ENCODE results near the gene CTR9.

The CTR9 gene

GRCh38 chr11:10742460-10743208 is 8.4 kb upstream of the CTR9 start:
- peak; percentile 50 for DNase-seq (ENCODE audit: low spot score)

DNA sequence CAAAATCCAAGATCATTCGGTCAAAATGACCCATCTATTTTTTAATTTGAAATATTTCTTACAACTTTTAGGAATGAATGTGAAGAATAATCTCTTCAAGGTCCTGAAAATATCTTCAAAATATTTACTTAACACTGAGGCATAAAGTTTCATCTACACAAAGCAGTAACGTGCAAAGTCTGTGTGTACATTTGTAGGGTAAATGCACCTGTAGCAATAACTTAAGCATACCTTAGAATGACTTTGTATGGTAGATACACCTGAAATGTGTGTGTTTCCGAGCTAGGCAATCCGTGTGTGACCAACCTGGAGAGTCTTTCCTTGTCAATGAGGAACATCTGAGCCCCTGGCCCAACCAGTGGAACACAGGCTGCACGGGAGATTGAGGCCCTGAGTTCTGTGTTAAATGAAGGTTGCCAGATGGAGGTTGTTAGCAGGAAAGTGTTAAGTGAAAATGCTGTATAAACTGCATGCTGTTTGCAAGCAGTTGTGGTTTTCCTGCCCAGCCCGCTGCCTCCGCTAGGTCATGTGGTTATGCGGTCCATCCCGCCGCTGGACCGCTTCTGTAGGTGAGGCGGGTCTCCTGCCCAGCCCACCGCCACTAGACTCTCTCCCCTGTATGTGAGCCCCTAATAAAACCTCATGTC is 7.6 kb upstream of the CTR9 start:
- DNase-seq (ENCODE audit: low spot score) = peak; percentile 34

- no peak for DNase-seq (ENCODE audit: low spot score)
These were observed 6.8 kb upstream of the CTR9 start for GRCh38 chr11:10744206-10744605.

- no peak for DNase-seq (ENCODE audit: low spot score)
These were observed 4.2 kb upstream of the CTR9 start for GRCh38 chr11:10746871-10747270.

GRCh38 chr11:10747733-10748132 is 3.3 kb upstream of the CTR9 start:
- DNase-seq (ENCODE audit: low spot score) = no peak

DNA sequence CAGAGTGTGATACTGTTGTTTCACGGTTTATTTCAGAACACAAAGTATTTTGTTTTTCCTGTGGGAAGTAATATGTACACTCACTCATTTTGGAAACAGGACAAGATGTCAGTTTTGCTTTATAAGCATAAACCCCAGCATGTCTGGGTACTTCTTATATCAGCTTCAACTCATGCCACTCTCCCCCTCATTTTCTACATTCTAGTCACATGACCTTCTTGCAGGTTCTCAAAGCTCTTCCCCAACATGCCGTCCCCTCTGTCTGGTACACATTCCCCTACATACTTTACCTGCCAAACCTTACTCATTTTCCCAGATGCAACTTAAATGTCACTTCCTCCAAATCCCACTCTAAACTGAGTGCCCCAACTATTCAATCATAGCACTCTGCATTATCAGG is 1.6 kb upstream of the CTR9 start:
- no peak for DNase-seq (ENCODE audit: low spot score)

DNA sequence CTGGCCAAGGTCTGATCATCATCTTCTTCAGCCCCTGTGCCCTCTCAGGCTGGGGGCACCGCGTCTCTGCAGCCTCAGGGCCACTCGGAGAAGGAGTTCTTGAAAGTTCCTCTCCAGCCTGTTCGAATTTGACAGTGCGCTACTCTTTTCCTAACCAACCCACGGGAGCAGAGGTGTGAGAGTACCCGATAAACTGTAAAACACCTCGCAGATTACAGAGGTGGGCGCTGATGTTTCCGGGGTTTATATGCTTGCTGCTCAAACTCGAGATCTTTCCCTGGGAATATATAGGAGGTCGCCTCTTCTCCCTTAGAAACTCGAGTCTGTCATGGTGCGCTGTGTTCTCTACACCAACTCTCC is 515 bp downstream of the CTR9 start:
- DNase-seq (ENCODE audit: low spot score) = no peak

DNA sequence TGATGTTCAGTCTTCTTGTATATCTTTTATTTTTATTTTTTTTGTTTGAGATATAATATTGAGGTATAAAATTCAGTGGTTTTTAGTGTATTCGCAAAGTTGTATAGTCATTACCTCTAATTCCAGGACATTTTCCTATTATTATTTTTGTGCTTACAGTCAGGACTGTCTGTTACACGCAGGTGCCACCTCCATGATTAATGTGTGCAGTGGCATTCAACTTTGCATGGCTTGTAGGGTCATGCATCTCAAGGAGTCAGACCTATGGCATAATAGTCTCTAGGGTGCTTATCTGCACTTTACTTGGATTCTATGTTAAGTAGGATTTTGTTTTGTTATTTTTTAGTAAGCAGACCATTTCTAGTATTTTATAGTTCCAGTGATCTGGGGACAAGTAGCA is 1.0 kb downstream of the CTR9 start:
- DNase-seq (ENCODE audit: low spot score) = no peak

DNA sequence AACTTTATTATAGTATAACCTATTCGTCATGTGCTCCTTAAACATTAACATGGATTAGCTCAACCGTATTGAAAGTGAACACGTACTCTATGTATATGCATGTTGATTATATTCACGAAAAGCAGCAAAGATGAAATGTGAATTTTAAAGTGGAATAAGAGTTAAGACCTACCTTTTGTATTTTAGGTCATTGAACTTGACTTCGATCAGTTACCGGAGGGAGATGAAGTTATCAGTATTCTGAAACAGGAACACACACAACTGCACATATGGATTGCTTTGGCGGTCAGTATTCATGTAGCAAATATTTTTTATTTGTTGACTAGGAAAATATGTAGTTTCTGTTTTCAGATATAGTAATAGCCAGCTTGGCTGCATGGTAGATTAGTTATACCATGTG is 1.4 kb downstream of the CTR9 start:
- no peak for DNase-seq (ENCODE audit: low spot score)

- DNase-seq (ENCODE audit: low spot score) = no peak
These were observed 7.9 kb downstream of the CTR9 start for GRCh38 chr11:10758957-10759356.

DNA sequence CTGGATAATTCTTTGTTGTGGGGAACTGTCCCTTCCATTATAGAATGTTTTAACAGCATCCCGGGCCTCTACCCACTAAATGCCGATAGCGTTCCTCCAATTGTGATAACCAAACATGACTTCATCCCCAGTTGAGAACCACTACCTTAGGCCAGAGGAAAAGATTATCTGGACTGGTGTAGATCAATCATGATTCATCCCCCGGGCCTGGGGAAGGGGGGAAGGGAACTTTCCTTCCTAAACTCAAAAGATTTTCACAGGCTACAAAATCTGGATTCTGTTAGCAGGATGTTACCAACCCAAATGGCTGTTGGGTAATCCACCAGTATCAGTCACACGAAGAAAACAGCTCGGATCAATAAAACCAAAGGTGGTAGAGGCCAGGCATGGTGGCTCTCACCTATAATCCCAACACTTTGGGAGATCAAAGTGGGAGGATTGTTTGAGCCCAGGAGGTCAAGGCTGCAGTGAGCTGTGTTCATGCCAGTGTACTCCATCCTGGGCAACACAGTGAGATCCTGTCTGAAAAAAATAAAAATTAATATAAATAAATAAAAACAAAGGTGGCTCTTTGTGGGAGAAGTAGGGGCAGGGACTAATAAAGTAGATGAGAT is 10.1 kb downstream of the CTR9 start:
- DNase-seq (ENCODE audit: low spot score) = no peak

- DNase-seq (ENCODE audit: low spot score) = no peak
These were observed 11.1 kb downstream of the CTR9 start for GRCh38 chr11:10762185-10762584.

DNA sequence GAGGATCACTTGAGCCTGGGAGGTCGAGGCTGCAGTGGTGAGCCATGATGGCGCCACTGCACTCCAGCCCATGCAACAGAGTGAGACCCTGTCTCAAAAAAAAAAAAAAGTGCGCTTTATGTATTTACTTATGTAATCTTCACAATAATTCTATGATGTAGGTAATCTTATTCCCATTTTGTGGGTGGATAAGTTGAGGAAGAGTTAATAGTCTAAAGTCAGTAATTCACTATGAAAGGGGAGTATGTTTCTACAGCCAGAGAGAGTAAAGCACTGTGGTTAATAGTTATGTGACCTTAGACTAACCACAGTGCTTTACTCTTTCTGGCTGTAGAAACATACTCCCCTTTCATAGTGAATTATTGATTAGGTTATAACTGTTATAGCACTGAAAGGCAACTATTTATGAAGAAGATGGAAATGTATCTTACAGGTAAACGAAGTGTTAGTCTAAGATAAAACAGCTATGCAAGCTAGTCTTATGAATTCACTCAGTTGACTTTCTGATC is 11.9 kb downstream of the CTR9 start:
- no peak for DNase-seq (ENCODE audit: low spot score)

DNA sequence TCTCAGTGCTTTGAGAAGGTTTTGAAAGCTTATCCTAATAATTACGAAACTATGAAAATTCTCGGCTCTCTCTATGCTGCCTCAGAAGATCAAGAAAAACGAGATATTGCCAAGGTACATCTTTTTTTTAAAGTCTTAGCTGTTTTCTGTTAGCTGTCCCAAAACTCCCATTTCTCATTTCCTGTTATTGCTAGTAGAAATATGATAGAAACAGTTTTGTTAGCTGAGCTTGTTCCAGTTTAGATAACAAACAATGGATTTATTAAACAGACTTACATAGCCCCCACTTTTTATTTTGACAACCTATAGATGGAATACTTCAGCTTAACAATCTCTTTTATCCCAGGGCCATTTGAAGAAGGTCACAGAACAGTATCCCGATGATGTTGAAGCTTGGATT is 12.7 kb downstream of the CTR9 start:
- DNase-seq (ENCODE audit: low spot score) = no peak

DNA sequence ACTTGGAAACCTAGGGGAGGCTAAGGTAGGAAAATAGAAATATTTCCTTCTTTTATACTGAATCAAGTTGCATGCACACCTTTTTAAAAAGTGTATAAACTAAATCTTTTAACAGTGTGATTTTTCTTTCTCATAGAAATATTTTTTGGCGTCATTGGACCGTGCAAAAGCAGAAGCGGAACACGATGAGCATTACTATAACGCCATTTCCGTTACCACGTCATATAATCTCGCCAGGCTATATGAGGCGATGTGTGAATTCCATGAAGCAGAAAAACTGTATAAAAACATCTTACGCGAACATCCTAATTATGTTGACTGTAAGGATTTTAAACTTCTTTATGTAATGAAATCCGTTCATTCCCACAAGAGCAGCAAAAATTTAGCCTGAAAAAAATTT is 13.4 kb downstream of the CTR9 start:
- no peak for DNase-seq (ENCODE audit: low spot score)

- peak; percentile 22 for DNase-seq (ENCODE audit: low spot score)
These were observed 19.7 kb downstream of the CTR9 start for GRCh38 chr11:10770626-10771254.

- DNase-seq (ENCODE audit: low spot score) = no peak
These were observed 20.4 kb downstream of the CTR9 start for GRCh38 chr11:10771457-10771856.

- no peak for DNase-seq (ENCODE audit: low spot score)
These were observed 23.8 kb downstream of the CTR9 start for GRCh38 chr11:10774811-10775210.

DNA sequence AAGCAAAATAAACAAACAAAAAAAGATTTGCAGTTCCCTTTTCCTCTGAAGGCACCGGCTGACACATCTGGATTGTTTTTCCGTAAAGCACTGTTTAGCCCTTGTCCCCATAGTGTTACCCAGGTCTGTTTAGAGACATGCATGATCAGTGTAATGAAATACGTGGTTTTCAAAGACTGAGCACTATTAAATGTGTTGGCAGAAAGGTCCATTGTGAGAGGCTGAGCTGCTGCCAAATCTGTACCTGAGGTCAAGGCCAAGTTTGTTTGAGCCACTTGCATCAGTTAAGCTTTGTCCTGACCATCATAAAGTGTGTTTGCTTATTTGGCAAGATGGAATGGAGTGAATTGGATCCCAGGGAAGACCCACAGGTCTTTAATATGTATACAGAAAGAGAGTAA is 26.3 kb downstream of the CTR9 start:
- no peak for DNase-seq (ENCODE audit: low spot score)

DNA sequence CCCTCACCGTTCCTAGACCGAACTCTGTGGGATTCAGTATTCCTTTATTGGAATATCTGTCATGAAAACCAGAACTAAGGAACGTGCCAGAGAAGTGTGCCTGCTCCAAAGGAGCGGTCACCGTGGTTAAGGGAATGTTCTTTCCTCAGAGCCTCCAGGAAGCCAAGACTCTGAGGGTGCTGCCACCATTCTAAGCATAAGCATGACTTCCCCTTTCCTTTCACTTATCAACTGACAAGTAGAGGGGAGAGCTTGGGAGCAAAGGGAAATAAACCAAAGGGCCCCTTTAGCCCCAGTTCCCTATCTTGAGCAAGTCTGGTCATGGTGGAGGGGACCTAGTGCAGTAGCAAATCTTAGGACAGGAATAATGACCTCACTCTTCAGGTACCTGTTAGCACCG is 26.8 kb downstream of the CTR9 start:
- DNase-seq (ENCODE audit: low spot score) = no peak

GRCh38 chr11:10778217-10778970 is 27.3 kb downstream of the CTR9 start:
- DNase-seq (ENCODE audit: low spot score) = no peak

DNA sequence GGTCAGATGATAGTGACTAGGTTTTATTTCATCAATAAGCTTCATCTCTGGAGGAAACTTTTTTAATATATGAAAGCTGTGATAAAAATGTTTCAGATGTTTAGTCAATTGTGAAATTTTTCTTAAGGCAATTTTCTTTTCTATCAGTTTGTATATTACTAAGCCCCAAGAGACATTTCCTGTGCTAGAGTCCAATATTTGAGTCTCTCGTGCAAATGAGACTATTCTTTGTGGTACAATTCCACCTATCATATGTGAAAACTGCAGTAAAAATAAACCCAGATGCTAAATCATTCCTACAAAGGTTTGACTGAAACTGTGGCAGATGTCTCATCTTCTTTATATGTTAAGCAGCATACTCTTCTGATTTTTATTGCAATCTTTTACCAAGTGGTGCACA is 28.0 kb downstream of the CTR9 start:
- no peak for DNase-seq (ENCODE audit: low spot score)
